HepG2 (cell line): Measurements from ENCODE around the gene SKIC2.

Source experiments
- BHLHE40 ChIP-seq: IDR thresholded peaks from 2 replicates; pipeline ENCODE4 v1.6.1; 2011; ENCODE audit warnings: low read length, improper control_type of control experiment
- EED ChIP-seq: sonication (generic); formaldehyde crosslinking; IDR thresholded peaks from 2 replicates; pipeline ENCODE4 v1.5.0; 2020; ENCODE audit warnings: mild to moderate bottlenecking, missing genetic modification reagents
- FOXP1 ChIP-seq, 2 experiments: fragments of 450-650 bp in 1 of 2; IDR thresholded peaks; 2 replicates each; pipeline ENCODE4 v1.6.1; 2017 to 2018; ENCODE audit warnings: antibody characterized with exemption in 1 of 2
- MTA3 ChIP-seq: sonication (generic); formaldehyde crosslinking; IDR thresholded peaks from 2 replicates; pipeline ENCODE4 v1.4.0; 2020; ENCODE audit warnings: missing genetic modification reagents
- TAF15 ChIP-seq: fragments of 200-400 bp; formaldehyde crosslinking; IDR thresholded peaks from one replicate; pipeline ENCODE4 v1.6.1; 2018; ENCODE audit warnings: mild to moderate bottlenecking, low read depth, low read length; ENCODE audit not compliant: poor library complexity, severe bottlenecking
- UBTF ChIP-seq: sonication (generic); formaldehyde crosslinking; IDR thresholded peaks from 2 replicates; pipeline ENCODE4 v1.4.0; 2020; ENCODE audit warnings: mild to moderate bottlenecking, missing genetic modification reagents
- ZFP41 ChIP-seq: sonication (generic); formaldehyde crosslinking; IDR thresholded peaks from 2 replicates; pipeline ENCODE4 v1.4.0; 2020; ENCODE audit warnings: mild to moderate bottlenecking, missing genetic modification reagents, borderline replicate concordance
- ZNF446 ChIP-seq: sonication (generic); formaldehyde crosslinking; IDR thresholded peaks from 2 replicates; pipeline ENCODE4 v1.5.0; 2020; ENCODE audit warnings: mild to moderate bottlenecking, missing genetic modification reagents
- TF ChIP-seq, protein P1 (sequence below): sonication (generic); formaldehyde crosslinking; IDR thresholded peaks from 2 replicates; pipeline ENCODE4 v1.8.0; 2022; ENCODE audit warnings: mild to moderate bottlenecking, missing genetic modification reagents; ENCODE audit not compliant: insufficient replicate concordance
- TF ChIP-seq, protein P2 (sequence below): IDR thresholded peaks from 2 replicates; pipeline ENCODE4 v1.6.1; 2012; ENCODE audit warnings: inconsistent platforms

DNA sequence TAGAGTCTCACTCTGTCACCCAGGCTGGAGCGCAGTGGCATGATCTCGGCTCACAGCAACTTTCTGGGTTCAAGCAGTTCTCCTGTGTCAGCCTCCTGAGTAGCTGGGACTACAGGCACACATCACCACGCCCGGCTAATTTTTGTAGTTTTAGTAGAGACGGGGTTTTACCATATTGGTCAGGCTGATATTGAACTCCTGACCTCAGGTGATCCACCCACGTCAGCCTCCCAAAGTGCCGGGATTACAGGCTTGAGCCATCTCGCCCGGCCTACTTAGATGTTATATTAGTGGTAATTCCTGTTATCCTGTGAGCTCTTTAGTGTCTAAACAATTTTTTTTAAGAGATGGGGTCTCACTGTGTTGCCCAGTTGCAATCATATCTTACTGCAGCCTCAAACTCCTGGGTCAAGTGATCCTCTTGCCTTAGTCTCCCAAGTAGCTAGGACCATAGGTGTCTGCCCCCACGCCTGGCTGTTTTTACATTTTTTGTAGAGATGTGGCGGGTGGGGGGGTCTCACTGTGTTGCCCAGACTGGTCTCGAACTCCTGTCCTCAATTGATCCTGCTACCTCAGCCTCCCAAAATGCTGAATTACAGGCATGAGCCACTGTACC lies 18.9 kb downstream of the SKIC2 start:
- no peak for TF ChIP-seq ZFP41 (CRISPR knock-in tag)
- TF ChIP-seq, protein P1, sequence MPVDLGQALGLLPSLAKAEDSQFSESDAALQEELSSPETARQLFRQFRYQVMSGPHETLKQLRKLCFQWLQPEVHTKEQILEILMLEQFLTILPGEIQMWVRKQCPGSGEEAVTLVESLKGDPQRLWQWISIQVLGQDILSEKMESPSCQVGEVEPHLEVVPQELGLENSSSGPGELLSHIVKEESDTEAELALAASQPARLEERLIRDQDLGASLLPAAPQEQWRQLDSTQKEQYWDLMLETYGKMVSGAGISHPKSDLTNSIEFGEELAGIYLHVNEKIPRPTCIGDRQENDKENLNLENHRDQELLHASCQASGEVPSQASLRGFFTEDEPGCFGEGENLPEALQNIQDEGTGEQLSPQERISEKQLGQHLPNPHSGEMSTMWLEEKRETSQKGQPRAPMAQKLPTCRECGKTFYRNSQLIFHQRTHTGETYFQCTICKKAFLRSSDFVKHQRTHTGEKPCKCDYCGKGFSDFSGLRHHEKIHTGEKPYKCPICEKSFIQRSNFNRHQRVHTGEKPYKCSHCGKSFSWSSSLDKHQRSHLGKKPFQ (CRISPR knock-in tag), result no peak
- TF ChIP-seq MTA3 (CRISPR knock-in tag), result no peak
- TF ChIP-seq, protein P2, sequence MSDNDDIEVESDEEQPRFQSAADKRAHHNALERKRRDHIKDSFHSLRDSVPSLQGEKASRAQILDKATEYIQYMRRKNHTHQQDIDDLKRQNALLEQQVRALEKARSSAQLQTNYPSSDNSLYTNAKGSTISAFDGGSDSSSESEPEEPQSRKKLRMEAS, result no peak
- no peak for TF ChIP-seq BHLHE40
- no peak for TF ChIP-seq UBTF (CRISPR knock-in tag)
- TF ChIP-seq ZNF446 (CRISPR knock-in tag), result no peak
- no peak for TF ChIP-seq TAF15
- no peak for TF ChIP-seq EED (CRISPR knock-in tag)
- no peak for TF ChIP-seq FOXP1 (IDR thresholded peaks at IDR 0.05)
- no peak for TF ChIP-seq FOXP1 (CRISPR knock-in tag; IDR thresholded peaks at IDR 0.05)
